HG02588 (cell line): ENCODE data around the gene METTL16.
A peak's percentile ranks its signal among the peaks of the same experiment; 100 is the strongest.

Source experiments
- ATAC-seq: cut with Tn5 transposase; IDR thresholded peaks from one replicate; pipeline ENCODE4 v1.9.1; 2021; ENCODE audit warnings: mild to moderate bottlenecking, moderate library complexity; ENCODE audit not compliant: unreplicated experiment

Gene METTL16

DNA sequence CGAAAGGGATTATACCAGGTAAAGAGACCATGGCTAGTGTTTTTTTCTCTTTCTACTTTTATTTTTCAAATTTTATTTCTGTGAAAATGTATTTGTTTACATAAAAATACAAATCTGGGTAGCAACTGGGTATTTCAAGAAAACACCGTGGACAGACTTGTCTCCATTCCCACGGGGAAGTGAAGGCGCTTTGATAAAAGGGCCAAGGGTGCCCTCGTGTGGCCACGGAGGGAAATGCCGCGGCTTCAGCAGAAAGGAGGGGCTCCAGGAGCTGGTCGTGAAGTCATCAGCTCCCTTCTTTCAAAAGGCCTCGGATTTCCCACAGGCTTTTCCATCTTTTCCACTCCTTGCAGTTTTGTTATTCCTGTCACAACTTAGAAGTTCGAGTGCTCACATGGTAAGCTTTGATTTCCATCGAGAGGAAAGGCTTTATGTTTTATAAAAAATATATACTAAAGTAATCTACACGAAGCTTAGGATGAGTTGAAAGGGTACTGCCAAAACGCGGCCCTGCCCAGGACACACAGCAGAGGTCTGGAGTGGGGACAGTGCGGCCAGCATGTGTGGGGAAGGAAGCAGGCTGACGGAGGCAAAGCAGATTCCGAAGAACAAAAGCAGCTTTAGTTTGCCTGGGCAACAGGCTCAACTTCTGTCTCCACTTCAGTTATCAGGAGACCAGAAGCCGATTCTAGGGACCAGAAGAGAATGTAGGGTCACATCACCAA lies 95.5 kb downstream of the METTL16 start:
- ATAC-seq, result no peak

- no peak for ATAC-seq
These were observed 96.6 kb downstream of the METTL16 start for GRCh38 chr17:2415081-2415480.

GRCh38 chr17:2414446-2415064 lies 97.1 kb downstream of the METTL16 start:
- no peak for ATAC-seq

DNA sequence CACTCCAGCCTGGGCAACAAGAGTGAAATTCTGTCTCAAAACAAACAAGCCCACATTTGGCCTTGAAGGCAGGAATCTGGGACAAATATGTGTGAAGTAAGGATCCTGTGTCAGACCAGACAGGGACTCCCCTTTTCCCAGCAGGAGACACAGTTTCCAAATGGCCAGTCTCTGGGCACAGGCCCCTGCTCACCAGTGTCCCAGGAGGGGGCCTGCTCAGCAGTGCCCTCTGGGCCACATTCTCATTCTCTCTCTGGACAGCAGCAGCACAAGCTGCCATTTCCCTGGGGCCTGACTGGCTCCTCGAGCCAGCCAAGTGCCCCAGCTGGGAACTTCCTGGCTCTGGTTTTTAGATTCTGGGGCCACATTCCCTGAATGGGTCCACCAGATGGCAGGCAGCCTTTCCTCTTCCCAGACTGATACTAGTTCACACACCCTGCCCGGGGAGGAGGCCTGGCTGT lies 99.1 kb downstream of the METTL16 start:
- no peak for ATAC-seq

- ATAC-seq, result no peak
These were observed 100.7 kb downstream of the METTL16 start for GRCh38 chr17:2410951-2411350.

- no peak for ATAC-seq
These were observed 104.5 kb downstream of the METTL16 start for GRCh38 chr17:2406903-2407790.

DNA sequence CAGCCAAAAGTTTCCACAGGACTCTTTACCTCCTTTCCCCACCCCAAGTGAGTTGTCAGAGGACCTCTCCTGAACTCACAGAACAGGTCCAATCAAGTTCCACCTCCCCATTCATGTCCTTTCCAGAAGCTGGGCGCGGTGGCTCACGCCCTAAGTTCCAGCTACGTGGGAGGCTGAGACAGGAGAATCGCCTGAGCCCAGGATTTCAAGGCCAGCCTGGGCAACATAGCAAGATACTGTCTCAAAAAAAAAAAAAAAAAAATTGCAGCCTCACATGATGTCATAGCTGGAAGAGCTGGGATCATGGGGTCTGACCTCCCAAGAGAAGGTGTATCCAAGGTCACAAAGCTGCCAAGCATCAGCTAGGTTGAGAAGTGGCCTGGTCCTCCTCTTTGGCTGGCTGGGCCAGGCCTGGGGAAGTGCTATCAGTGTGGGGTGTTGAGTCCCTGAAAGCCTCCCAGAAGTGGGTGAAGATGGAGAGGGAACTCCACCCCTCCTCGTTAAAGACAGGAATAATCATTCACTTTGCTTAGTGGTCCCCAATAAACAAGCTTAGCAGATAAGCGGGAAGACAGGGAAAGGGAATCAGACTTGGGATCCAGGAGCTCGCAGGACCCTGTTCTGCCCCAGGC lies 105.3 kb downstream of the METTL16 start:
- no peak for ATAC-seq

DNA sequence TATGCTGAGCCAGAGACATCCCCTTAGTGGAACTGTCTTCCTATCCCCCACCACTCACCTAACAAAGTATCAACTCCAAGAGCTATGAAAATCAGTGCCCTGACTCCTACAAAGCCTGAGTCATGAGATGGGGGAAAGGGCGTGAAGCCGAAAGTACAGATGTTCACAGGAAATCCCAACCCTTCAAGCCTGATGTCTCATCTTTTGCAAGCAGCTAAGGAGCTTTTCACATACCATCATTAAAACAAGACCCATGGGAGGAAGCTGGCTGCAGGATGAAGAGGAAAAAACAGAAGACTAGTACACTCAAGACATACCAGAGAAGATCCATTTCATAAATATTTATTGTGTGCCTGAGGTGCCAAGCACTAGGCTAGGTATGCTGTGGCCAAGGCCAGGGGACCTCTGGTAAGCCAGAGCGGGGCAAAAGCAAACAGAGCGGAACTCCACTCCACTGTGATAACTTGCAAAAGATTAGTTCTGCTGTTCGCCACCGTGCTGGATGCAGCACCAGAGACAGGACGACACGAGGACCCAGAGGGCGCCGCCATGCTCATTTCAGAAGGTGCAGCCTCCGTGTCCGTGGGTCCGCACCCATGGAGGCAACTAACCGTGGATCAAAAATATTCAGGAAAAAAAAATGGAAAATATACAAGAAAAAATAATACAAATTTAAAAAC lies 106.3 kb downstream of the METTL16 start:
- ATAC-seq, result no peak

GRCh38 chr17:2403044-2403443 lies 108.6 kb downstream of the METTL16 start:
- ATAC-seq, result no peak

DNA sequence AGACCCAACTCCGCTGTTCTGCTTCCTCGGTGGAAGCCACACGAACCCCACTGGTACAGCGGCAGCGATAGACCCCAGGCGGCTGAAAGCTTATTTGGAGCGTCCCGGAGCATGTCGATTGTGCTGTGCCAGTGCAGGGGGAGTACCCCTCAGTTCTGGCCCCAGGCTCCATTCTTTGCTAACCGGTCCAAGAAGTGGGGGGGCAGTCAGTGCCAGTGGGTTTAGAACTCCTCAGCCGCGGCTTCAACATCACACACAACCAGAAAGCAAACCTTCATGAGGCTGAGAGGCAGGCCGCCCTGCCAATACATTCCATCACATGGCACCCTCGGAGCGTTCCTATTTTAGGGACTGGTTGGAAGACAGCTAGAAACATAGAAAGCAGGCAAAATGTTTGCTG lies 109.1 kb downstream of the METTL16 start:
- ATAC-seq, result no peak

DNA sequence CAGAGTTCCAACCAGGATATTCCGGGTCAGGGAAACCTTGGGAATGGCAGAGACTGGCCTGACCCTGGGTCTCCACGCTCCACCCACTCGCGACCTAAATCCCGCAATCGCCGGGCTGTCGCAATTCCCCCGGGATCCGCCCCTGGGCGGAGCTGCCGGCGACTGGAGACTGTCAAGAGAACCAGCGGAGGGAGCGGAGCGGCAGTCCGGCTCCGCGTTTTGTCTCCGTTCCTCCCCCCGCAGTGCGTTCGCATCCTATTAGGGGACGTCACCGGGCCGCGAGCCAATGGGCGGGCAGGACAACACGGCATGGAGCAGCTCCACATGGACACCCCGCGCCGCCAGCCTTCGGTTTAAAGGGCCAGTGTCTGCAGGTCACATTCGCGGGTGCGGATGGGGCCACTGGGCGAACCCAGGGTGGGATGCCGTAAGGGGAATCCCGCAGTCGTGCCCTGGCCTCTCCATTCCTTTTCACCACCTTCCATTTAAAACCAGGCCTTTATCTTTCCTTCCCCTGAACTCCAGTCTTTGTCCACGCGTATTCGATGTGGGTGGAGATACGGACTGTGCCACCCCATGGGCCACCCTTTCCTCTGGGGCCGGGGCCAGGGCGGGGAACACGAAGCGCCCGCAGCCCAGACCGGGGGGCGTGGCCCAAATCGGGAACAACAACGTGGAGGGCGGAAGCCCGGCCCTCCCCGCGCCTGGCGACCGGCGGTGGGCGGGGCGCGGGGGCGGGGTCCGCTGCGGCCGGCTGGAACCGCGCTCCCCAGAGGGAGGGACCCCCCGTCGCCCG lies 110.1 kb downstream of the METTL16 start:
- peak; percentile 44 for ATAC-seq

DNA sequence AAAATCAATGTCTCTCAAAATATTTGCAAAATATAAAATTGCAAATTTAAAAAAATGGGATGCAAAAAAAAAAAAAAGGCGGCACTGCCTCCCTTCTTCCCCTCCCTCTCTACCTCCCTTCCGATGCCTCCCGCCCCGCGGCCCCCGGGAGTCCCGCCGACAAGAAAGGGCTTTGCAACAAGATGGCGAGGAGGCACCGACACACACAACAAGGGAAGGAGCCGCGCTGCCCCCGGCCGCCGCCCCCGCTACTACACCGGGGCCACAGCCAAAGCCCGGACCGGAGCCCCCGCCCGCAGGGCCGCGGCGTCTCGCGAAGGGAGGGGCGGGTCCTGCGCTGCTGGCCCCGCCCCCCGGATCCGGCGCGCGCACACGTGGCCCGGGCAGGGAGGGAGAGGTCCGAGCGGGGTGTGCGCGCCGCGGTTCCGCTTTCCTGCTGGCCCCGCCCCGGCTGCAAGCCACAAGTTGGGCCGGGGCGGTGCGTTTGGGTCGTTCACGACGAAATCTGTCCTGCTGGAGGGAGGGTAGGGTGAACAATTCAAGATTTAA lies 110.7 kb downstream of the METTL16 start, which contains the start of gene MNT:
Gene MNT (minus strand): TSS at position 184 of the 549 bp plus-strand sequence. CDS start 348 bp downstream, outside the sequence.
- peak; percentile 37 for ATAC-seq

GRCh38 chr17:2400474-2400866 lies 111.2 kb downstream of the METTL16 start:
- ATAC-seq, result no peak

DNA sequence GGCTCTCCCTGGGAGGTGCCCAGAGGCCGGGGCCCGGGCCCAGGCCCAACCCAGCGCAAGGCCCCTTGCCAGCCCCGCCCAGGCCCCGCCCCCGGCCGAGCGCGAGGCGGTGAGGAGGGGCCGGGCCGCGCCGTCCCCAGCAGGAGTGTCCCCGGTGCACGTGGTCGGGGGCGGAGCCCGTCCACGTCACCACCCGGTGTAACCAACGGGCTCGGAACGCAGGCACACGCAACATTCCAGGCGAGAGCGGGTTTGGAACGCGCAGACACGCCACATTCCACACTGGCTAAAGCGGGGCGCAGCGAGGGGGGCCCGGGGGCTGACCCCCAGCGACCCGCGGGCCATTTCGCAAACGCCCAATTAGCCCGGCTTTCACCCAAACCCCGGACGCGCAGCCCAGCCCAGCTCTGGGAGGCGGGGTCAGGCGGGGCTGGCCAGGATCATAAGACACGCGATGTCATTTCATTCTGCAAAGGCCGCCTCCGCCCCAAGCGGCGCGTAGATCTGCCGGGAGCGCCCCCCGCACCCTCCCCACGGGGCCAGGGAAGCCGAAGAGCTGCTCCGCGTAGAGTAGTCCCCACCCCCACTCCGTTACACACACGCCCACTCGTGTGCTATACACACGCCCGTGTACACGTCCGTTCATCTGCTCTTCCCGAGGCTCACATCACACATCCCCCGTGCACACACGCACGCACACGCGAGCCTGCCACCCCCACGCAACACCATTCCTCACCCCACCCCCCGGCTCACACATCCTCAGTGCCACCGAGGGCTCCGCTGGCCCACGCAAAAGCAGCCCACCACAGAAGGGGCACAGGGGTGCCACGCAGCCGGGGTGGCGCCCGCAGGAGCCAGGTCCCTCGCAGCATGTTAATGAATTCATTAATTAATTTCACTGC lies 111.9 kb downstream of the METTL16 start:
- peak; percentile 39 for ATAC-seq

DNA sequence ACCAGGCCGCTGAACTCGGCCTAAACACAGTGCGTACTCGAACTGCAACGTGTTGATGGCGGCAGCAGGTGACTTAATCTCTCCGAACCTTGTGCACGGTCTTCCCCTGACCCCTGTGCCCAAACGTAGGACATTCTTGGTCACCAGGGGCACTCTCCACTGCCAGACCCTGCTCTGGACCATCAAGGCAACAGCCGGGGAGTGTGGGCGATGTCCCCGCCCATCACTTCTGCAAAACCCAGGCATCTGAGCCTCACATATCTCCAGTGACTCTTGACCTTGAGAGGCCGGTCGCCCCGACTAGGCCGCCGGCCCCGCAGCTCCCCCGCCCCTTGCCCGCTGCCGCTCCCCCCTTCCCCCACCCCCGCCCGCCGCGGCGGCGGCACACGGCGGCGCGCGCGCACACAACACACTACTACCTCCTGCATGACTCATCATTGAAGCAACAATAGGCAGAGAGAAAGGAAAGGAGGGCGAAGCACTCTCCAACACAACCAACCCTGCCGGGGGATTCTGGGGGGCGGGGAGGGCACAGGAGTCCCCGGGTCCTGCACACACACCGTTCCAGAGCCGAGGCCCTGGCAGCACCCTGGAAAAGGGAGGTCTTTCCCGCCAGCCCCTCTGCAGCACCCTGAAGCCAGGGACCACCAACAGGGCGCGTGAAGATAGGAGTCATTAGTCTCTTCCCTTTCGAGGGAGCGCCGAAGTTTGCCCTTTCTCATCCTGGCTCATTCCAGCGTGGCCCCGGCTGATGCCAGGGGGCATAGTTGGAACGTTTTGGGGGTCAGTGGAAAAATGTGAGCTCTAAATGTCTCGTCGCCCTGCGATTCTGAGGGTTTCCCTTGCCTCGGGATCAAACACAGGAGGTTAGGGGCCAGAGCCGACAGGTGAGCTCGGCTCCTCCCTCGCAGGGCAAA lies 112.8 kb downstream of the METTL16 start:
- ATAC-seq, result no peak

GRCh38 chr17:2398182-2398581 lies 113.5 kb downstream of the METTL16 start:
- ATAC-seq, result no peak
